Vein endothelial cell (primary cell): ENCODE measurements around the gene GPR153. TPM values are rescaled to one million over a fixed set of nuclear protein-coding genes. Genes with fewer than 3 reads are reported as not detected.

ENCODE experiments used
- total RNA-seq: library from RNA; depleted of rRNA; stranded (reverse); fragments of >200 nt; gene quantifications from 2 replicates; pipeline ENCODE4 v1.2.3, GENCODE V29; 2012

GPR153 gene
- total RNA-seq = 1.4 and 3.3 TPM in 2 replicates

GRCh38 chr1:6260961-6261614, at the start of gene GPR153:
TSS of gene GPR153 (minus strand) at chr1:6261098. CDS start at chr1:6254905, 6,193 bp downstream.

DNA sequence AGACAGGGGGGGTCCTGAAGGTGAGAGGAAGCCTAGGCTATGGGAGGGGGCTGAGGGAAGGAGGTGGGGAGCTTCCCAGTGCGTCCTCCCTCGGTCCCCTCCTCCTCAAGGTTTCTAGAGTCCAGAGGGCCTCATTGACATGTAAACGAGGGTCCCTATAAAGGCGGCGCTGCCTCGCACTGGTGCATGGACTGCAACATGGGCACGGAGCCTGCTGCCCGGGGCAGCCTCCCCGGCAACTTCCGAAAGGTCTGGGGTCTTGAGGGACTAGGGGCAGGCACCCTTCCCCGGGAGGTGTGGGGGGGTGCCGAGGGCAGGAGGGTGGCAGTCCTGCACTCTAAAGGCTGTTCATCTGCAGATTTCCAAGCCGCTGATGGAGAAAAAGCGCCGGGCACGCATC, 16.9 kb downstream of the GPR153 start, which contains the start of gene HES3:
Gene HES3 (plus strand): TSS at position 187 of the 400 bp plus-strand sequence. CDS start 187 bp downstream, at position 374.

DNA sequence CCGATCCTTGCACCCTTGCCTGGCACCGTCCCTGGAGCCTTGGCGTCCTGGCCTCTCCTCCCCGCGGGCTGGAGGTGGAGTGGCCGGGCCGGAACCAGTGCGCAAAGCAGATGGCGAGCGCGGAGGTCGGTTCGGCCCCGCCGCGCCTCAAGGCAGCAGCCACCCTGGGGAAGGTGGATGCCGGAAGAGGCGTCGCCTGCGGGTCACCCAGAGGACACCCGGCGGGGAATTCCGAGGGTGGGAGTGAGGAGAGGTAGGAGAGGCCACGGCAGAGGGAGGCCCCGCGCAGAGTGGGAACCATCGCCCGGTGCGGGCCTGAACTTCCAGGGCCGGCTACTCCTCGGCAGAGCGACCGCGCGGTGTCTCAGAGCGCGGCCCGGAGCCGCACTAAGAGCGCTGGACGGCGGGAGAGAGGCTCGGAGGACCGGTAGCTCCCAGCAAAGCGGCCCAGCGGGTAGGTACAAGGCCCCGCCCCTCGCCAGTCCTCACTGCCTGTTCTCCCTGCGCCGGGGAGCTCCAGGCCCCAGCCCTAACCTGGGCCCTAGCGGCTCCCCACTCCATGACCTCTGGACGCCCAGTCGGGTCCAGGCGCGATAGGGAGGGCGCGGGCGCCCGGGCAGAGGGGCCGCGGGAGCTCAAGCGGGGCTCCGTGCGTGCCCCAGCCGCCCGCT, 54.9 kb downstream of the GPR153 start, which contains the start of gene RNF207:
Gene RNF207 (plus strand): TSS at position 271 of the 671 bp plus-strand sequence. CDS start 417 bp downstream, outside the sequence.

GRCh38 chr1:6199298-6200187, 61.4 kb downstream of the GPR153 start, which contains the start of gene RPL22:
TSS of gene RPL22 (minus strand) at chr1:6199595. CDS start at chr1:6199573, 22 bp downstream.

Other genes starting within 250 kb of the GPR153 start
- gene KCNAB2, start 215.2 kb downstream of the GPR153 start, total RNA-seq = 2.4 and 4.9 TPM in 2 replicates
- under 0.01 and 0.10 TPM in 2 replicates for gene CHD5, start 80.8 kb downstream of the GPR153 start, total RNA-seq
- gene RPL22, start 61.5 kb downstream of the GPR153 start, total RNA-seq = 97.7 and 122 TPM in 2 replicates
- 8.9 and 56.8 TPM in 2 replicates for gene RNF207, start 55.0 kb downstream of the GPR153 start, total RNA-seq
- gene ICMT, start 25.1 kb downstream of the GPR153 start, total RNA-seq = 54.5 and 73.4 TPM in 2 replicates
- not detected in 2 replicates for gene HES3, start 16.9 kb downstream of the GPR153 start, total RNA-seq
- gene ACOT7, start 132.7 kb upstream of the GPR153 start, total RNA-seq = 21.2 and 27.7 TPM in 2 replicates
- gene HES2, start 158.8 kb upstream of the GPR153 start, total RNA-seq = 31.7 and 33.1 TPM in 2 replicates
- gene ESPN, start 163.7 kb upstream of the GPR153 start, total RNA-seq = 0.67 and 1.3 TPM in 2 replicates
- gene TNFRSF25, start 205.1 kb upstream of the GPR153 start, total RNA-seq = 17.0 and 18.9 TPM in 2 replicates
- gene PLEKHG5, start 230.6 kb upstream of the GPR153 start, total RNA-seq = 61.3 and 69.6 TPM in 2 replicates